B cell (primary cell): Measurements from ENCODE around the gene ZNF358. TPM values are rescaled to one million over a fixed set of nuclear protein-coding genes. Genes with fewer than 3 reads are reported as not detected.

Experiments used
- ATAC-seq: fragments of 200-7000 bp; cut with Tn5 transposase; one replicate; pipeline ENCODE4 v1.10.0; 2021; ENCODE audit warnings: low read depth, mild to moderate bottlenecking, moderate number of reproducible peaks, moderate library complexity
- CTCF ChIA-PET: fragments of 350-600 bp; sonication (Branson Sonifier 250); formaldehyde crosslinking; loops from one replicate; lab custom pipeline; 2021; ENCODE audit warnings: antibody characterized with exemption, inconsistent platforms; lab: Charles Lee
- POLR2A ChIA-PET: fragments of 350-600 bp; sonication (Branson Sonifier 250); formaldehyde crosslinking; loops from one replicate; lab custom pipeline; 2021; ENCODE audit warnings: antibody characterized with exemption; lab: Charles Lee
- DNase-seq: peaks from one replicate; pipeline ENCODE4 v3.0.0; 2013
- H2AFZ ChIP-seq: 2 replicates; pipeline ENCODE4 v1.6.1; 2012; ENCODE audit warnings: mild to moderate bottlenecking, low read depth, low read length; ENCODE audit not compliant: insufficient read depth, poor library complexity, severe bottlenecking
- H3K27ac ChIP-seq, 2 donors: 1 replicate in 1 of 2; 2 replicates in 1 of 2; pipeline ENCODE4 v1.5.1; 2012 to 2013; ENCODE audit warnings: low read length in 2 of 2, mild to moderate bottlenecking in 2 of 2, moderate library complexity in 1 of 2
- H3K27me3 ChIP-seq, 4 experiments: fragments of 200-600 bp in 1 of 4; sonication (generic) in 1 of 4; replicated peaks in 1 of 4; 1 replicate in 2 of 4; 2 replicates in 2 of 4; pipeline versions ENCODE4 v1.6.1 to v1.7.0; 2013 to 2016; ENCODE audit warnings: low read length in 3 of 4, mild to moderate bottlenecking in 2 of 4, mixed read lengths in 1 of 4, moderate library complexity in 1 of 4; ENCODE audit not compliant: insufficient read depth in 4 of 4, control insufficient read depth in 3 of 4; ENCODE audit errors: control extremely low read depth in 1 of 4
- H3K36me3 ChIP-seq, 2 experiments: replicated peaks in 1 of 2; 1 replicate in 1 of 2; 2 replicates in 1 of 2; pipeline versions ENCODE4 v1.6.1 to v1.7.1; 2013; ENCODE audit warnings: low read length in 1 of 2; ENCODE audit not compliant: insufficient read depth in 2 of 2, control insufficient read depth in 1 of 2; ENCODE audit errors: control extremely low read depth in 1 of 2, extremely low read depth in 1 of 2
- H3K4me1 ChIP-seq, 2 donors: fragments of 200-600 bp in 1 of 2; sonication (generic) in 1 of 2; 1 replicate in 1 of 2; 2 replicates in 1 of 2; pipeline versions ENCODE4 v1.5.1 to v1.6.1; 2013 to 2017; ENCODE audit warnings: low read length in 2 of 2; ENCODE audit not compliant: control insufficient read depth in 2 of 2, insufficient read depth in 2 of 2
- H3K4me2 ChIP-seq: replicated peaks from 2 replicates; pipeline ENCODE3; 2012; ENCODE audit warnings: mild to moderate bottlenecking, low read depth, low read length; ENCODE audit not compliant: poor library complexity, severe bottlenecking
- H3K4me3 ChIP-seq, 5 experiments: fragments of 200-600 bp in 1 of 5; sonication (generic) in 1 of 5; 1 replicate in 3 of 5; 2 replicates in 2 of 5; pipeline versions ENCODE4 v1.5.1 to v1.7.0; 2011 to 2016; ENCODE audit warnings: low read length in 4 of 5, mild to moderate bottlenecking in 4 of 5, low read depth in 2 of 5, control low read depth in 1 of 5, moderate library complexity in 1 of 5; ENCODE audit not compliant: insufficient read depth in 1 of 5; ENCODE audit errors: control extremely low read depth in 1 of 5, extremely low read depth in 1 of 5
- H3K79me2 ChIP-seq: fragments of 200-600 bp; sonication (generic); one replicate; pipeline ENCODE4 v1.6.0; 2016; ENCODE audit warnings: low read length; ENCODE audit not compliant: control insufficient read depth, insufficient read depth
- H3K9ac ChIP-seq: fragments of 200-600 bp; sonication (generic); 2 replicates; pipeline ENCODE4 v1.6.1; 2017; ENCODE audit warnings: mild to moderate bottlenecking, low read length, moderate library complexity
- H3K9me3 ChIP-seq, 3 donors: one replicate each; pipeline versions ENCODE4 v1.6.1 to v1.7.1; 2013; ENCODE audit warnings: low read length in 2 of 3; ENCODE audit not compliant: control insufficient read depth in 2 of 3, insufficient read depth in 1 of 3; ENCODE audit errors: control extremely low read depth in 1 of 3
- H4K20me1 ChIP-seq: 2 replicates; pipeline ENCODE4 v1.6.0; 2012; ENCODE audit warnings: mild to moderate bottlenecking, low read length; ENCODE audit not compliant: insufficient read depth, control insufficient read depth, poor library complexity, severe bottlenecking
- H3K27ac Mint-ChIP-seq: one replicate; pipeline ENCODE4 v1.8.0; 2021; ENCODE audit warnings: mixed read lengths
- H3K27me3 Mint-ChIP-seq: one replicate; pipeline ENCODE4 v1.8.0; 2021; ENCODE audit warnings: mixed read lengths
- H3K4me1 Mint-ChIP-seq: one replicate; pipeline ENCODE4 v1.8.0; 2021; ENCODE audit warnings: mixed read lengths
- H3K4me3 Mint-ChIP-seq: one replicate; pipeline ENCODE4 v1.8.0; 2021; ENCODE audit warnings: mixed read lengths
- H3K9me3 Mint-ChIP-seq: one replicate; pipeline ENCODE4 v1.8.0; 2022; ENCODE audit warnings: mixed read lengths; ENCODE audit not compliant: insufficient read depth
- CTCF ChIP-seq: fragments of 200-600 bp; IDR thresholded peaks from one replicate; pipeline ENCODE4 v1.8.0; 2022; ENCODE audit warnings: antibody characterized with exemption, mild to moderate bottlenecking
- EZH2 ChIP-seq: IDR thresholded peaks from 2 replicates; pipeline ENCODE4 v1.6.1; 2012; ENCODE audit warnings: borderline replicate concordance, low read depth, mild to moderate bottlenecking, moderate library complexity, low read length; ENCODE audit not compliant: insufficient read depth, poor library complexity, severe bottlenecking
- WGBS: methylation state at CpG from one replicate; pipeline ENCODE4 v1.1.5; 2013; ENCODE audit warnings: missing lambda C conversion rate; ENCODE audit not compliant: insufficient coverage; 5-methylcytosine and 5-hydroxymethylcytosine counted together
- intact Hi-C: fragments of 100-400 bp; cut with micrococcal nuclease; formaldehyde crosslinking; loops from one replicate; pipeline ENCODE4 v1.10.0; 2022
- polyA plus RNA-seq: library from polyadenylated mRNA; depleted of rRNA; stranded (reverse); fragments of >200 nt; gene quantifications from 2 replicates; pipeline ENCODE4 v1.2.3, GENCODE V29; 2012
- total RNA-seq, 2 donors: library from RNA; stranded (reverse); fragments of 120-200 nt in 1 of 2; gene quantifications; 1 replicate in 1 of 2; 2 replicates in 1 of 2; pipeline versions ENCODE4 v1.2.3 to v1.2.4, GENCODE V29; 2013 to 2022

ZNF358 gene
- total and polyA plus RNA-seq, 2 donors (not counting 1 experiment from before 2014, with no cell fraction given), result 8.5 to 17.5 TPM

- WGBS, result 93% methylated on average over 34 of the region's 42 CpGs
- peaks cover 97% of the 10 kb centered on the region for H4K20me1 ChIP-seq
- ChIA-PET CTCF (no interaction called here), POLR2A (no interaction called here)
- H3K9ac ChIP-seq, result no peak overlapping the region
- intact Hi-C loops, result no loop called here
- no peaks in the 10 kb centered on the region for H3K79me2 ChIP-seq
- peak overlapping the region; percentile 92 for H3K27ac Mint-ChIP-seq
- H3K36me3 ChIP-seq, result peaks cover 5 to 54% of the 10 kb centered on the region in 2 experiments
- no peak overlapping the region for H2AFZ ChIP-seq
- peaks cover 5 to 25% of the 10 kb centered on the region in 2 donors for H3K4me1 ChIP-seq
- no peaks in the 10 kb centered on the region for H3K9me3 Mint-ChIP-seq
- H3K27me3 Mint-ChIP-seq, result no peaks in the 10 kb centered on the region
- H3K4me3 Mint-ChIP-seq, result no peak overlapping the region
- H3K4me3 ChIP-seq, result no peak overlapping the region
- H3K9me3 ChIP-seq, result no peaks in the 10 kb centered on the region
- peaks cover 19% of the 10 kb centered on the region for H3K4me1 Mint-ChIP-seq
- H3K4me2 ChIP-seq, result no peak overlapping the region
- no peaks in the 10 kb centered on the region for H3K27me3 ChIP-seq
- peak overlapping the region in 1 of 2 donors; percentile 54 for H3K27ac ChIP-seq
- TF ChIP-seq CTCF, result no peak
- no peak for TF ChIP-seq EZH2
- DNase-seq (peak; percentile 36), ATAC-seq (no peak)
Measured at GRCh38 chr19:7471696-7472615, 43.9 kb upstream of the ZNF358 start.

- peaks cover 2 to 20% of the 10 kb centered on the region in 2 experiments for H3K36me3 ChIP-seq
- H3K4me1 Mint-ChIP-seq, result peaks cover 19% of the 10 kb centered on the region
- H3K79me2 ChIP-seq, result no peaks in the 10 kb centered on the region
- H3K4me3 ChIP-seq, result no peak overlapping the region
- intact Hi-C loops, result no loop called here
- H3K27ac Mint-ChIP-seq, result no peak overlapping the region
- H3K27me3 ChIP-seq, result no peaks in the 10 kb centered on the region
- H3K4me3 Mint-ChIP-seq, result no peak overlapping the region
- ChIA-PET POLR2A (no interaction called here), CTCF (no interaction called here)
- no peak overlapping the region for H3K9ac ChIP-seq
- 100% methylated on average over 3 of the region's 6 CpGs for WGBS
- DNase-seq, result no peak
- H3K27me3 Mint-ChIP-seq, result no peaks in the 10 kb centered on the region
- H3K9me3 Mint-ChIP-seq, result no peaks in the 10 kb centered on the region
- no peak for ATAC-seq
- TF ChIP-seq CTCF, result no peak
- TF ChIP-seq EZH2, result no peak
- no peak overlapping the region for H2AFZ ChIP-seq
- H3K9me3 ChIP-seq, result no peaks in the 10 kb centered on the region
- no peak overlapping the region for H3K4me2 ChIP-seq
- no peak overlapping the region for H3K27ac ChIP-seq
- H3K4me1 ChIP-seq, result peaks cover 5 to 25% of the 10 kb centered on the region in 2 donors
- H4K20me1 ChIP-seq, result peaks cover 79% of the 10 kb centered on the region
Measured at GRCh38 chr19:7475665-7476064, 40.2 kb upstream of the ZNF358 start.
